ENCODE measurements around the gene KRTAP3-1. TPM values are rescaled to one million over a fixed set of nuclear protein-coding genes. Genes with fewer than 3 reads are reported as not detected.

The KRTAP3-1 gene
- total and polyA plus RNA-seq, 2 experiments from 2014 or later: not detected

DNA sequence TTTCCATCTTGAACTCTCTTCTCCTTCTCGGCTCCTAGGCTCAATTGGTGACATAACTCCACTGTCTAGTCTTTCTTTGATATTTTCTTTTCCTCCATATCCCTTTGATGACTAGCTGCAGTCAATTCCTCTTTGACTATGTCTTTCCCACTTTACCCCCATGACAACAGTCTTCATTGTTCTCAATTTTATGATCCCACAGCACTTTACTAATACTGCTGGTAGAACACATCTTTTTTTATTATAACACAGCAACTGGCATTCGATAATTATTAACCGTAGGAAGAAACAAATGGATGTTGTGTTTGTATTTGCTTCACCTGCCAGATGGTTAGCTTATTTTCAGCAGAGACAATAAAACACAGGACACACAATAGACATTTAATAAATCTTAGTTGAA, 16.3 kb downstream of the KRTAP3-1 start:
- Mint-ChIP-seq H3K9me3 (no peaks in the 10 kb centered on the region), H3K4me1 (peaks cover 4% of the 10 kb centered on the region; the same call in 2 of the 3 replicates), H3K36me3 (ENCODE audit: low read depth) (no peaks in the 10 kb centered on the region), H3K27me3 (ENCODE audit: insufficient read depth, low read depth, poor library complexity) (no peaks in the 10 kb centered on the region), H3K4me3 (no peak overlapping the region), H3K27ac (no peak overlapping the region)
- Histone ChIP-seq H3K36me3 (ENCODE audit: insufficient read depth) (no peaks in the 10 kb centered on the region), H3K4me3 (no peak overlapping the region), H3K27ac (ENCODE audit: low read depth) (no peak overlapping the region), H3K4me2 (no peak overlapping the region), H3K79me2 (replicated peaks; ENCODE audit: insufficient read depth) (no peaks in the 10 kb centered on the region), H3K4me1 (ENCODE audit: insufficient read depth) (no peaks in the 10 kb centered on the region), H2AFZ (no peak overlapping the region), H3F3A (replicated peaks; ENCODE audit: low read depth) (no peaks in the 10 kb centered on the region), H3K9me2 (ENCODE audit: insufficient read depth) (0 out of 2 replicates have a peak, but pooled peaks cover 4% of the 10 kb centered on the region), H3K27me3 (ENCODE audit: insufficient read depth) (no peaks in the 10 kb centered on the region), H4K20me1 (replicated peaks; ENCODE audit: insufficient read depth) (no peaks in the 10 kb centered on the region)
- TF ChIP-seq ZNF331 (CRISPR knock-in tag; IDR thresholded peaks at IDR 0.05; ENCODE audit: low read depth): no peak
- ATAC-seq (no peak), DNase-seq (ENCODE audit: low spot score) (no peak)

DNA sequence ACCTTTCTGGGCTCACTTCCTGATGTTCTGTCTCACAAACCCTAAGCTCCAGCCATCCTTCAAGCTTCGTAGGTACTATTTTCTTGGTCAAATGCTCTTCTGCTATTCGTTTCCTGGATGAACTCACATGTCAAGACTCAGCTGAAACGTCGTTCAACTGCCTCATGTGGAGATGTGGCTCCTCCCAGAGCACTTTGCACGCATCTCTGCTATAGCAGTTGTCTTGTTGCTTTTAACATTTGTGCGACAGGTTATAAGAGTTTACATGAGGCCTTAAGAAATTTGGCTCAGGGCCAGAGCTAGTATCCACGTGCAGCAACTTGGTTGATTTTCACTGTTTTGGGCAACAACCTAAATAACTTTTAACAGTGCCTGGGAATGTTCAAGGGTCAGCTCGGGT, 22.0 kb downstream of the KRTAP3-1 start:
- no peaks in the 10 kb centered on the region for H3K4me1 Mint-ChIP-seq
- no peak overlapping the region for H3K27ac ChIP-seq (ENCODE audit: low read depth)
- TF ChIP-seq ZNF331 (CRISPR knock-in tag; IDR thresholded peaks at IDR 0.05; ENCODE audit: low read depth) (no peak), JUNB (IDR thresholded peaks at IDR 0.05; ENCODE audit: unreplicated experiment) (no peak), POLR2AphosphoS5 (IDR thresholded peaks at IDR 0.05; ENCODE audit: low read depth) (no peak), CREB1 (CRISPR knock-in tag; IDR thresholded peaks at IDR 0.05; ENCODE audit: low read depth) (no peak), STAT1 (IDR thresholded peaks at IDR 0.05; ENCODE audit: unreplicated experiment) (no peak), ZNF114 (CRISPR knock-in tag; IDR thresholded peaks at IDR 0.05) (no peak), EZH2 (IDR thresholded peaks at IDR 0.05; ENCODE audit: low read depth, unreplicated experiment) (no peak)
- TF ChIP-seq, protein P1, sequence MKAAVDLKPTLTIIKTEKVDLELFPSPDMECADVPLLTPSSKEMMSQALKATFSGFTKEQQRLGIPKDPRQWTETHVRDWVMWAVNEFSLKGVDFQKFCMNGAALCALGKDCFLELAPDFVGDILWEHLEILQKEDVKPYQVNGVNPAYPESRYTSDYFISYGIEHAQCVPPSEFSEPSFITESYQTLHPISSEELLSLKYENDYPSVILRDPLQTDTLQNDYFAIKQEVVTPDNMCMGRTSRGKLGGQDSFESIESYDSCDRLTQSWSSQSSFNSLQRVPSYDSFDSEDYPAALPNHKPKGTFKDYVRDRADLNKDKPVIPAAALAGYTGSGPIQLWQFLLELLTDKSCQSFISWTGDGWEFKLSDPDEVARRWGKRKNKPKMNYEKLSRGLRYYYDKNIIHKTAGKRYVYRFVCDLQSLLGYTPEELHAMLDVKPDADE (IDR thresholded peaks at IDR 0.05): no peak
- TF ChIP-seq, protein P2, sequence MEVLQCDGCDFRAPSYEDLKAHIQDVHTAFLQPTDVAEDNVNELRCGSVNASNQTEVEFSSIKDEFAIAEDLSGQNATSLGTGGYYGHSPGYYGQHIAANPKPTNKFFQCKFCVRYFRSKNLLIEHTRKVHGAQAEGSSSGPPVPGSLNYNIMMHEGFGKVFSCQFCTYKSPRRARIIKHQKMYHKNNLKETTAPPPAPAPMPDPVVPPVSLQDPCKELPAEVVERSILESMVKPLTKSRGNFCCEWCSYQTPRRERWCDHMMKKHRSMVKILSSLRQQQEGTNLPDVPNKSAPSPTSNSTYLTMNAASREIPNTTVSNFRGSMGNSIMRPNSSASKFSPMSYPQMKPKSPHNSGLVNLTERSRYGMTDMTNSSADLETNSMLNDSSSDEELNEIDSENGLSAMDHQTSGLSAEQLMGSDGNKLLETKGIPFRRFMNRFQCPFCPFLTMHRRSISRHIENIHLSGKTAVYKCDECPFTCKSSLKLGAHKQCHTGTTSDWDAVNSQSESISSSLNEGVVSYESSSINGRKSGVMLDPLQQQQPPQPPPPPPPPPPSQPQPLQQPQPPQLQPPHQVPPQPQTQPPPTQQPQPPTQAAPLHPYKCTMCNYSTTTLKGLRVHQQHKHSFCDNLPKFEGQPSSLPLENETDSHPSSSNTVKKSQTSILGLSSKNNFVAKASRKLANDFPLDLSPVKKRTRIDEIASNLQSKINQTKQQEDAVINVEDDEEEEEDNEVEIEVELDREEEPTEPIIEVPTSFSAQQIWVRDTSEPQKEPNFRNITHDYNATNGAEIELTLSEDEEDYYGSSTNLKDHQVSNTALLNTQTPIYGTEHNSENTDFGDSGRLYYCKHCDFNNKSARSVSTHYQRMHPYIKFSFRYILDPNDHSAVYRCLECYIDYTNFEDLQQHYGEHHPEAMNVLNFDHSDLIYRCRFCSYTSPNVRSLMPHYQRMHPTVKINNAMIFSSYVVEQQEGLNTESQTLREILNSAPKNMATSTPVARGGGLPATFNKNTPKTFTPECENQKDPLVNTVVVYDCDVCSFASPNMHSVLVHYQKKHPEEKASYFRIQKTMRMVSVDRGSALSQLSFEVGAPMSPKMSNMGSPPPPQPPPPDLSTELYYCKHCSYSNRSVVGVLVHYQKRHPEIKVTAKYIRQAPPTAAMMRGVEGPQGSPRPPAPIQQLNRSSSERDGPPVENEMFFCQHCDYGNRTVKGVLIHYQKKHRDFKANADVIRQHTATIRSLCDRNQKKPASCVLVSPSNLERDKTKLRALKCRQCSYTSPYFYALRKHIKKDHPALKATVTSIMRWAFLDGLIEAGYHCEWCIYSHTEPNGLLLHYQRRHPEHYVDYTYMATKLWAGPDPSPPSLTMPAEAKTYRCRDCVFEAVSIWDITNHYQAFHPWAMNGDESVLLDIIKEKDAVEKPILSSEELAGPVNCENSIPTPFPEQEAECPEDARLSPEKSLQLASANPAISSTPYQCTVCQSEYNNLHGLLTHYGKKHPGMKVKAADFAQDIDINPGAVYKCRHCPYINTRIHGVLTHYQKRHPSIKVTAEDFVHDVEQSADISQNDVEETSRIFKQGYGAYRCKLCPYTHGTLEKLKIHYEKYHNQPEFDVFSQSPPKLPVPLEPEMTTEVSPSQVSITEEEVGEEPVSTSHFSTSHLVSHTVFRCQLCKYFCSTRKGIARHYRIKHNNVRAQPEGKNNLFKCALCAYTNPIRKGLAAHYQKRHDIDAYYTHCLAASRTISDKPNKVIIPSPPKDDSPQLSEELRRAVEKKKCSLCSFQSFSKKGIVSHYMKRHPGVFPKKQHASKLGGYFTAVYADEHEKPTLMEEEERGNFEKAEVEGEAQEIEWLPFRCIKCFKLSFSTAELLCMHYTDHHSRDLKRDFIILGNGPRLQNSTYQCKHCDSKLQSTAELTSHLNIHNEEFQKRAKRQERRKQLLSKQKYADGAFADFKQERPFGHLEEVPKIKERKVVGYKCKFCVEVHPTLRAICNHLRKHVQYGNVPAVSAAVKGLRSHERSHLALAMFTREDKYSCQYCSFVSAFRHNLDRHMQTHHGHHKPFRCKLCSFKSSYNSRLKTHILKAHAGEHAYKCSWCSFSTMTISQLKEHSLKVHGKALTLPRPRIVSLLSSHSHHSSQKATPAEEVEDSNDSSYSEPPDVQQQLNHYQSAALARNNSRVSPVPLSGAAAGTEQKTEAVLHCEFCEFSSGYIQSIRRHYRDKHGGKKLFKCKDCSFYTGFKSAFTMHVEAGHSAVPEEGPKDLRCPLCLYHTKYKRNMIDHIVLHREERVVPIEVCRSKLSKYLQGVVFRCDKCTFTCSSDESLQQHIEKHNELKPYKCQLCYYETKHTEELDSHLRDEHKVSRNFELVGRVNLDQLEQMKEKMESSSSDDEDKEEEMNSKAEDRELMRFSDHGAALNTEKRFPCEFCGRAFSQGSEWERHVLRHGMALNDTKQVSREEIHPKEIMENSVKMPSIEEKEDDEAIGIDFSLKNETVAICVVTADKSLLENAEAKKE (CRISPR knock-in tag; IDR thresholded peaks at IDR 0.05): no peak
- TF ChIP-seq, protein P3, sequence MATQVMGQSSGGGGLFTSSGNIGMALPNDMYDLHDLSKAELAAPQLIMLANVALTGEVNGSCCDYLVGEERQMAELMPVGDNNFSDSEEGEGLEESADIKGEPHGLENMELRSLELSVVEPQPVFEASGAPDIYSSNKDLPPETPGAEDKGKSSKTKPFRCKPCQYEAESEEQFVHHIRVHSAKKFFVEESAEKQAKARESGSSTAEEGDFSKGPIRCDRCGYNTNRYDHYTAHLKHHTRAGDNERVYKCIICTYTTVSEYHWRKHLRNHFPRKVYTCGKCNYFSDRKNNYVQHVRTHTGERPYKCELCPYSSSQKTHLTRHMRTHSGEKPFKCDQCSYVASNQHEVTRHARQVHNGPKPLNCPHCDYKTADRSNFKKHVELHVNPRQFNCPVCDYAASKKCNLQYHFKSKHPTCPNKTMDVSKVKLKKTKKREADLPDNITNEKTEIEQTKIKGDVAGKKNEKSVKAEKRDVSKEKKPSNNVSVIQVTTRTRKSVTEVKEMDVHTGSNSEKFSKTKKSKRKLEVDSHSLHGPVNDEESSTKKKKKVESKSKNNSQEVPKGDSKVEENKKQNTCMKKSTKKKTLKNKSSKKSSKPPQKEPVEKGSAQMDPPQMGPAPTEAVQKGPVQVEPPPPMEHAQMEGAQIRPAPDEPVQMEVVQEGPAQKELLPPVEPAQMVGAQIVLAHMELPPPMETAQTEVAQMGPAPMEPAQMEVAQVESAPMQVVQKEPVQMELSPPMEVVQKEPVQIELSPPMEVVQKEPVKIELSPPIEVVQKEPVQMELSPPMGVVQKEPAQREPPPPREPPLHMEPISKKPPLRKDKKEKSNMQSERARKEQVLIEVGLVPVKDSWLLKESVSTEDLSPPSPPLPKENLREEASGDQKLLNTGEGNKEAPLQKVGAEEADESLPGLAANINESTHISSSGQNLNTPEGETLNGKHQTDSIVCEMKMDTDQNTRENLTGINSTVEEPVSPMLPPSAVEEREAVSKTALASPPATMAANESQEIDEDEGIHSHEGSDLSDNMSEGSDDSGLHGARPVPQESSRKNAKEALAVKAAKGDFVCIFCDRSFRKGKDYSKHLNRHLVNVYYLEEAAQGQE (IDR thresholded peaks at IDR 0.05; ENCODE audit: unreplicated experiment): no peak

More for the DNA sequence above, 22.0 kb downstream of the KRTAP3-1 start:
- Mint-ChIP-seq H3K9me3 (no peaks in the 10 kb centered on the region), H3K27ac (no peak overlapping the region), H3K27me3 (ENCODE audit: insufficient read depth, low read depth, poor library complexity) (peaks cover 3% of the 10 kb centered on the region), H3K4me3 (no peak overlapping the region), H3K36me3 (ENCODE audit: low read depth) (no peaks in the 10 kb centered on the region)
- Histone ChIP-seq H3K4me1 (ENCODE audit: insufficient read depth) (no peaks in the 10 kb centered on the region), H3K9me2 (ENCODE audit: insufficient read depth) (no peaks in the 10 kb centered on the region), H3K4me2 (no peak overlapping the region), H3K79me2 (replicated peaks; ENCODE audit: insufficient read depth) (no peaks in the 10 kb centered on the region), H3K27me3 (ENCODE audit: insufficient read depth) (no peaks in the 10 kb centered on the region), H4K20me1 (replicated peaks; ENCODE audit: insufficient read depth) (no peaks in the 10 kb centered on the region), H3F3A (replicated peaks; ENCODE audit: low read depth) (no peaks in the 10 kb centered on the region), H3K4me3 (no peak overlapping the region), H3K36me3 (ENCODE audit: insufficient read depth) (no peaks in the 10 kb centered on the region), H2AFZ (no peak overlapping the region)
- no peak for DNase-seq (ENCODE audit: low spot score)
- no peak for ATAC-seq
